CD4-positive, alpha-beta T cell treated with Interleukin-21 for 1 hour (primary cell): ENCODE data around the gene RTEL1.
"Not testable (repeated sequence)": the region's sequence is repeated elsewhere in the genome, so short reads cannot be mapped to it uniquely, and the experiment has no call there.

Source experiments
- DNase-seq: peaks from one replicate; pipeline ENCODE4 v3.0.0-alpha.2; 2020

RTEL1 gene

GRCh38 chr20:63702036-63702665 is 44.0 kb downstream of the RTEL1 start:
- no peak for DNase-seq

GRCh38 chr20:63702751-63703470 is 44.8 kb downstream of the RTEL1 start:
- no peak for DNase-seq

- no peak for DNase-seq
Observed at GRCh38 chr20:63703471-63703975, 45.4 kb downstream of the RTEL1 start.

- no peak for DNase-seq
Observed at GRCh38 chr20:63703976-63704748, 46.0 kb downstream of the RTEL1 start.

- DNase-seq: no peak
Observed at GRCh38 chr20:63704749-63705117, 46.6 kb downstream of the RTEL1 start.

- DNase-seq: no peak
Observed at GRCh38 chr20:63705232-63706026, 47.3 kb downstream of the RTEL1 start.

GRCh38 chr20:63706027-63706695 is 48.0 kb downstream of the RTEL1 start:
- no peak for DNase-seq

GRCh38 chr20:63706852-63707557 is 48.9 kb downstream of the RTEL1 start:
- DNase-seq: peak; percentile 66

- peak; percentile 90 for DNase-seq
Observed at GRCh38 chr20:63707558-63708300, 49.6 kb downstream of the RTEL1 start, which contains the start of the genes ARFRP1 and ZGPAT. Gene ARFRP1, minus strand, starts transcription at chr20:63707976. Its CDS starts 885 bp downstream, at chr20:63707091. Gene ZGPAT, plus strand, starts transcription at chr20:63708039. Its CDS starts 542 bp downstream, at chr20:63708581.

- no peak for DNase-seq
Observed at GRCh38 chr20:63708301-63709148, 50.4 kb downstream of the RTEL1 start.

GRCh38 chr20:63709149-63709527 is 51.0 kb downstream of the RTEL1 start:
- no peak for DNase-seq

GRCh38 chr20:63711085-63711645 is 53.1 kb downstream of the RTEL1 start:
- no peak for DNase-seq

- no peak for DNase-seq
Observed at GRCh38 chr20:63712191-63712590, 54.1 kb downstream of the RTEL1 start.

- no peak for DNase-seq
Observed at GRCh38 chr20:63714858-63715257, 56.7 kb downstream of the RTEL1 start.

GRCh38 chr20:63718996-63719395 is 60.9 kb downstream of the RTEL1 start:
- no peak for DNase-seq

GRCh38 chr20:63722967-63723622 is 65.0 kb downstream of the RTEL1 start:
- DNase-seq: not testable (repeated sequence)

GRCh38 chr20:63730189-63730733 is 72.1 kb downstream of the RTEL1 start:
- not testable (repeated sequence) for DNase-seq

GRCh38 chr20:63731410-63731809 is 73.3 kb downstream of the RTEL1 start:
- DNase-seq: no peak
